ENCODE results near the gene TLE1. TPM values are rescaled to one million over a fixed set of nuclear protein-coding genes. Genes with fewer than 3 reads are reported as not detected.

TLE1 gene
- total and polyA plus RNA-seq, 2 of the 4 experiments (the other 2 are of a cell fraction) = 36.0 to 51.0 TPM

- Histone ChIP-seq H4K20me1 (ENCODE audit: insufficient read depth, low read length) (no peaks in the 10 kb centered on the region), H2BK20ac (ENCODE audit: low read depth, low read length) (peak overlapping the region; percentile 16; the same call in 1 of the 2 replicates), H3K4me3 (ENCODE audit: insufficient read depth, low read depth, low read length) (no peak overlapping the region), H2AK5ac (ENCODE audit: low read depth, low read length) (peak overlapping the region; percentile 31; the same call in 1 of the 2 replicates), H2AK9ac (replicated peaks; ENCODE audit: low read depth, low read length, poor library complexity) (no peak overlapping the region), H3K14ac (replicated peaks; ENCODE audit: low read depth, low read length) (0 out of 2 replicates have a peak overlapping the region, but pooled peaks have one; percentile 11), H3K18ac (ENCODE audit: low read depth, low read length) (peak overlapping the region; percentile 34), H3K79me1 (ENCODE audit: low read depth in 1 of 2, low read length in 2 of 2) (0 out of 4 replicates have a peak, but pooled peaks cover 0 to 2% of the 10 kb centered on the region in 2 experiments), H3K23ac (ENCODE audit: low read depth, low read length) (no peak overlapping the region), H3K27me3 (ENCODE audit: control insufficient read depth, insufficient read depth, low read length) (no peaks in the 10 kb centered on the region), H3K9ac (ENCODE audit: low read depth, low read length) (no peak overlapping the region), H2AFZ (replicated peaks; ENCODE audit: low read length, poor library complexity) (no peak overlapping the region), H3K4me2 (ENCODE audit: low read depth, low read length) (peak overlapping the region; percentile 13; the same call in 1 of the 2 replicates), H2BK15ac (ENCODE audit: low read depth, low read length) (no peak overlapping the region), H3K27ac (ENCODE audit: insufficient read depth, low read length) (peak overlapping the region; percentile 46; the same call in 1 of the 2 replicates), H4K8ac (ENCODE audit: low read depth in 2 of 2, low read length in 2 of 2) (0 out of 4 replicates have a peak overlapping the region, but pooled peaks of 1 of the 2 experiments have one; percentile 16), H2BK5ac (ENCODE audit: low read depth, low read length, poor library complexity, severe bottlenecking) (no peak overlapping the region), H3K9me3 (ENCODE audit: control insufficient read depth, insufficient read depth, low read length) (no peaks in the 10 kb centered on the region), H3K36me3 (ENCODE audit: control insufficient read depth, insufficient read depth, low read length) (peaks cover 61% of the 10 kb centered on the region), H3K9me1 (ENCODE audit: insufficient read depth, low read length) (peaks cover 11% of the 10 kb centered on the region), H4K91ac (ENCODE audit: insufficient read depth, low read depth, low read length) (peak overlapping the region; percentile 25; the same call in 1 of the 2 replicates), H4K5ac (ENCODE audit: low read depth, low read length) (peak overlapping the region; percentile 80), H3K4ac (ENCODE audit: low read depth, low read length) (peak overlapping the region; percentile 44), H2BK120ac (ENCODE audit: low read depth, low read length) (no peak overlapping the region; the same call in 1 of the 2 replicates), H3K4me1 (ENCODE audit: control insufficient read depth, insufficient read depth, low read length) (peaks cover 11% of the 10 kb centered on the region), H3K56ac (ENCODE audit: extremely low read depth, insufficient read depth, low read length) (no peak overlapping the region)
- 74% methylated on average over 7 of the region's 15 CpGs; no CpG with 5 or more reads in 1 of the 2 experiments for WGBS, 2 experiments (ENCODE audit: extremely low coverage in 2 of 2, insufficient read length in 1 of 2)
- TF ChIP-seq RCOR1 (IDR thresholded peaks at IDR 0.05; ENCODE audit: insufficient replicate concordance, low read length) = no peak
- TF ChIP-seq CEBPB (IDR thresholded peaks at IDR 0.05; ENCODE audit: low read depth, low read length) = peak; percentile 69
- TF ChIP-seq FOS (IDR thresholded peaks at IDR 0.05; ENCODE audit: low read depth, low read length) = no peak
- no peak for TF ChIP-seq MAZ (IDR thresholded peaks at IDR 0.05; ENCODE audit: borderline replicate concordance, low read depth, low read length)
- no peak for TF ChIP-seq USF2 (IDR thresholded peaks at IDR 0.05; ENCODE audit: low read depth, low read length)
- no TSS peak for BruUV-seq (replicated peaks)
- DNase-seq (peak; percentile 74), ATAC-seq (ENCODE audit: low read depth) (peak; percentile 92)
- in situ Hi-C loops (cut with MboI; ENCODE audit: low sequenced_read_pairs) (no loop called here), dilution Hi-C loops (cut with HindIII; ENCODE audit: low sequenced_read_pairs, unreplicated experiment) (no loop called here), intact Hi-C loops (cut with micrococcal nuclease) (no loop called here)
- POLR2A ChIA-PET (ENCODE audit: unreplicated experiment) = no interaction called here
- CTCF ChIA-PET = interaction anchor here (0.7 kb wide), 1 partner anchor 866 kb away, joined by 4 read pairs; no protein-coding TSS in a partner anchor
These were observed 101.0 kb downstream of the TLE1 start for GRCh38 chr9:81588148-81588871.

Data from IMR-90 (cell line).